Neural cell (in vitro differentiated cells): ENCODE data around the gene COIL. TPM values are rescaled to one million over a fixed set of nuclear protein-coding genes. Genes with fewer than 3 reads are reported as not detected.

Experiments
- H2AFZ ChIP-seq: fragments of 200-600, 300-800 bp; sonication (generic), shearing (Covaris generic); 2 replicates; pipeline ENCODE4 v1.6.0; 2014; ENCODE audit warnings: low read depth, mild to moderate bottlenecking, antibody characterized with exemption, low read length, moderate library complexity
- H3F3A ChIP-seq: fragments of 200-600 bp; shearing (Covaris generic); 2 replicates; pipeline ENCODE4 v1.6.1; 2016; ENCODE audit warnings: mild to moderate bottlenecking, moderate library complexity, mixed read lengths, antibody characterized with exemption, low read length; ENCODE audit not compliant: insufficient read depth, poor library complexity, severe bottlenecking
- H3K27ac ChIP-seq: fragments of 200-600, 300-800 bp; sonication (generic), shearing (Covaris generic); 2 replicates; pipeline ENCODE4 v1.5.1; 2014; ENCODE audit warnings: mild to moderate bottlenecking, low read length, moderate library complexity
- H3K27me3 ChIP-seq: fragments of 300-800, 200-600 bp; sonication (generic), shearing (Covaris generic); 2 replicates; pipeline ENCODE4 v1.6.0; 2014; ENCODE audit warnings: mild to moderate bottlenecking, low read depth, low read length, moderate library complexity; ENCODE audit not compliant: insufficient read depth
- H3K36me3 ChIP-seq: fragments of 300-800, 200-600 bp; sonication (generic), shearing (Covaris generic); 2 replicates; pipeline ENCODE4 v1.5.1; 2014; ENCODE audit warnings: mild to moderate bottlenecking, antibody characterized with exemption, low read length, moderate library complexity; ENCODE audit not compliant: insufficient read depth
- H3K4me2 ChIP-seq: fragments of 300-800, 200-600 bp; sonication (generic), shearing (Covaris generic); 2 replicates; pipeline ENCODE4 v1.6.0; 2014; ENCODE audit warnings: mild to moderate bottlenecking, low read length
- H3K4me3 ChIP-seq: fragments of 300-800, 200-600 bp; sonication (generic), shearing (Covaris generic); 2 replicates; pipeline ENCODE4 v1.5.1; 2014; ENCODE audit warnings: mild to moderate bottlenecking, low read length, moderate library complexity
- H3K79me2 ChIP-seq: fragments of 200-600 bp; shearing (Covaris generic); replicated peaks from 2 replicates; pipeline ENCODE4 v1.6.0; 2014; ENCODE audit warnings: mild to moderate bottlenecking, low read length, moderate library complexity; ENCODE audit not compliant: insufficient read depth
- H3K9ac ChIP-seq: fragments of 300-800, 200-600 bp; sonication (generic), shearing (Covaris generic); 2 replicates; pipeline ENCODE4 v1.6.1; 2016; ENCODE audit warnings: mild to moderate bottlenecking, low read length, mixed read lengths
- H3K9me2 ChIP-seq: fragments of 200-600 bp; shearing (Covaris generic); 2 replicates; pipeline ENCODE4 v1.6.1; 2016; ENCODE audit warnings: mild to moderate bottlenecking, low read length, mixed read lengths; ENCODE audit not compliant: insufficient read depth
- H3K9me3 ChIP-seq: fragments of 200-600, 300-800 bp; sonication (generic), shearing (Covaris generic); 2 replicates; pipeline ENCODE4 v1.6.1; 2016; ENCODE audit warnings: mild to moderate bottlenecking, mixed run types, low read length, moderate library complexity, mixed read lengths
- H4K20me1 ChIP-seq: fragments of 200-600 bp; shearing (Covaris generic); 2 replicates; pipeline ENCODE4 v1.6.1; 2016; ENCODE audit warnings: mild to moderate bottlenecking, mixed run types; ENCODE audit not compliant: insufficient read depth
- CTCF ChIP-seq: fragments of 450-650 bp; IDR thresholded peaks from 2 replicates; pipeline ENCODE4 v1.5.1; 2014; ENCODE audit warnings: antibody characterized with exemption, mild to moderate bottlenecking, moderate library complexity; ENCODE audit not compliant: poor library complexity, severe bottlenecking
- EP300 ChIP-seq: fragments of 450-650 bp; conservative IDR thresholded peaks from 2 replicates; pipeline ENCODE4 v1.6.1; 2014; ENCODE audit warnings: antibody characterized with exemption, mild to moderate bottlenecking, moderate library complexity; ENCODE audit not compliant: poor library complexity, severe bottlenecking
- EZH2 ChIP-seq: fragments of 200-600, 300-800 bp; shearing (Covaris generic), sonication (generic); IDR thresholded peaks from 2 replicates; pipeline ENCODE4 v1.6.1; 2014; ENCODE audit warnings: antibody characterized with exemption, low read length, borderline replicate concordance, mild to moderate bottlenecking; ENCODE audit not compliant: insufficient read depth, poor library complexity, severe bottlenecking
- MXI1 ChIP-seq: fragments of 450-650 bp; conservative IDR thresholded peaks from 2 replicates; pipeline ENCODE4 v1.6.1; 2014; ENCODE audit warnings: antibody characterized with exemption, mild to moderate bottlenecking; ENCODE audit not compliant: poor library complexity, severe bottlenecking
- POLR2AphosphoS5 ChIP-seq: IDR thresholded peaks from 2 replicates; pipeline ENCODE4 v1.6.1; 2012
- RAD21 ChIP-seq: fragments of 450-650 bp; conservative IDR thresholded peaks from 2 replicates; pipeline ENCODE4 v1.6.1; 2014; ENCODE audit warnings: antibody characterized with exemption, mild to moderate bottlenecking, moderate library complexity
- REST ChIP-seq: IDR thresholded peaks from 2 replicates; pipeline ENCODE4 v1.6.1; 2012; ENCODE audit warnings: borderline replicate concordance
- SMC3 ChIP-seq: fragments of 450-650 bp; conservative IDR thresholded peaks from 2 replicates; pipeline ENCODE4 v1.6.1; 2014; ENCODE audit warnings: antibody characterized with exemption, mild to moderate bottlenecking, moderate library complexity; ENCODE audit not compliant: poor library complexity
- TAF1 ChIP-seq: IDR thresholded peaks from 2 replicates; pipeline ENCODE4 v1.6.1; 2012; ENCODE audit warnings: low read depth
- polyA plus RNA-seq: library from polyadenylated mRNA; depleted of rRNA; stranded (reverse); fragments of >200 nt; gene quantifications from 2 replicates; pipeline ENCODE4 v1.2.3, GENCODE V29; 2014

The COIL gene
- polyA plus RNA-seq, 1 donor from 2014 or later, result 39.1 TPM

GRCh38 chr17:56979091-56979480 is 18.2 kb upstream of the COIL start:
- TF ChIP-seq SMC3 (no peak), POLR2AphosphoS5 (no peak), RAD21 (no peak), CTCF (no peak)
- Histone ChIP-seq H2AFZ (no peak overlapping the region), H3K4me3 (no peak overlapping the region), H3K27ac (no peak overlapping the region), H3K27me3 (no peaks in the 10 kb centered on the region), H3K36me3 (no peaks in the 10 kb centered on the region), H3K9ac (no peak overlapping the region), H4K20me1 (no peaks in the 10 kb centered on the region), H3F3A (no peaks in the 10 kb centered on the region), H3K4me2 (no peak overlapping the region), H3K9me3 (no peaks in the 10 kb centered on the region), H3K9me2 (no peaks in the 10 kb centered on the region), H3K79me2 (no peaks in the 10 kb centered on the region)

- Histone ChIP-seq H3K79me2 (no peaks in the 10 kb centered on the region), H4K20me1 (no peaks in the 10 kb centered on the region), H3K9me2 (no peaks in the 10 kb centered on the region), H3K36me3 (no peaks in the 10 kb centered on the region), H3K27me3 (no peaks in the 10 kb centered on the region), H3K9me3 (no peaks in the 10 kb centered on the region), H3F3A (no peaks in the 10 kb centered on the region), H3K27ac (no peak overlapping the region), H2AFZ (no peak overlapping the region), H3K4me2 (peak overlapping the region; percentile 39), H3K9ac (no peak overlapping the region), H3K4me3 (peak overlapping the region; percentile 69)
- TF ChIP-seq REST (no peak), SMC3 (no peak), MXI1 (no peak), EZH2 (no peak), POLR2AphosphoS5 (no peak), RAD21 (no peak), EP300 (no peak), CTCF (no peak), TAF1 (no peak)
These were observed 17.7 kb upstream of the COIL start for GRCh38 chr17:56978441-56979090.
